GM12875 (cell line): ENCODE data around the gene TMPRSS11B.

Source experiments
- H3K4me3 ChIP-seq: one replicate; pipeline ENCODE4 v1.5.1; 2011; ENCODE audit warnings: low read depth, low read length, control low read depth
- TF ChIP-seq, protein P1 (sequence below): IDR thresholded peaks from 2 replicates; pipeline ENCODE4 v1.5.1; 2011; ENCODE audit warnings: low read depth, mild to moderate bottlenecking, control low read depth, inconsistent platforms, low read length, moderate library complexity, borderline replicate concordance; ENCODE audit not compliant: insufficient read depth

Gene TMPRSS11B

DNA sequence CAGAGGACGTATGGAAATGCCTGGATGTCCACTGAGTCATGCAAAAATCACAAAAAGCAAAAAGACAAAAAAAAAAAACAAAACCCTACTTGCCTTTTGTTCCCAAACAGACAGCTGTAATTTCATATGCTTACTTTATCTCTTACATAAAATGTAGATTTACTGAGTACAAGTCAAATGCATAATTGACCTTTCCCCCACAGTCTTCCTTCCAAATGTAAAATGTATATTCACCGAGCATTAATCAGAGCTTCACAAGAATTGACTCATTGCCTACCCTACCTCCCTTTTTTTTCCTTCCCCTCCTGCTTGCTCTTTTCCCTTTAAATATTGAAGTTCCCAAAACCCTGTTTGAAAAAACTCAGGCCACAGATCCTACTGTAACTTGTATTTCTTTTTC, 32.5 kb upstream of the TMPRSS11B start:
- H3K4me3 ChIP-seq: no peak overlapping the region
- TF ChIP-seq, protein P1, sequence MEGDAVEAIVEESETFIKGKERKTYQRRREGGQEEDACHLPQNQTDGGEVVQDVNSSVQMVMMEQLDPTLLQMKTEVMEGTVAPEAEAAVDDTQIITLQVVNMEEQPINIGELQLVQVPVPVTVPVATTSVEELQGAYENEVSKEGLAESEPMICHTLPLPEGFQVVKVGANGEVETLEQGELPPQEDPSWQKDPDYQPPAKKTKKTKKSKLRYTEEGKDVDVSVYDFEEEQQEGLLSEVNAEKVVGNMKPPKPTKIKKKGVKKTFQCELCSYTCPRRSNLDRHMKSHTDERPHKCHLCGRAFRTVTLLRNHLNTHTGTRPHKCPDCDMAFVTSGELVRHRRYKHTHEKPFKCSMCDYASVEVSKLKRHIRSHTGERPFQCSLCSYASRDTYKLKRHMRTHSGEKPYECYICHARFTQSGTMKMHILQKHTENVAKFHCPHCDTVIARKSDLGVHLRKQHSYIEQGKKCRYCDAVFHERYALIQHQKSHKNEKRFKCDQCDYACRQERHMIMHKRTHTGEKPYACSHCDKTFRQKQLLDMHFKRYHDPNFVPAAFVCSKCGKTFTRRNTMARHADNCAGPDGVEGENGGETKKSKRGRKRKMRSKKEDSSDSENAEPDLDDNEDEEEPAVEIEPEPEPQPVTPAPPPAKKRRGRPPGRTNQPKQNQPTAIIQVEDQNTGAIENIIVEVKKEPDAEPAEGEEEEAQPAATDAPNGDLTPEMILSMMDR: no peak

DNA sequence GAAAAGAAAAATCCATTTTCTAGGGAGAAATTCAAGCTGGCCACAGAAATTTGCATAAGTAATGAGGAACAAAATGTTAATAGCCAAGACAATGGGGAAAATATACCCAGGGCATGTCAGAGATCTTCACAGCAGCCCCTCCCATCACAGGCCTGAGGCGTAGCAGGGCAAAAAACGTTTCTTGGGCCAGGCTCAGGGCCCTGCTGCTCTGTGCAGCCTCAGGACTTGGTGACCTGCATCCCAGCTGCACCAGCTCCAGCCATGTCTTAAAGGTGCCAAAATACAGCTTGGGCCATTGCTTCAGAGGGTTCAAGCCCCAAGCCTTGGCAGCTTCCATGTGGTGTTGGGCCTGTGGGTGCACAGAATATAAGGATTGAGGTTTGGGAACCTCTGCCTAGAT, 32.1 kb upstream of the TMPRSS11B start:
- TF ChIP-seq, protein P1: no peak

DNA sequence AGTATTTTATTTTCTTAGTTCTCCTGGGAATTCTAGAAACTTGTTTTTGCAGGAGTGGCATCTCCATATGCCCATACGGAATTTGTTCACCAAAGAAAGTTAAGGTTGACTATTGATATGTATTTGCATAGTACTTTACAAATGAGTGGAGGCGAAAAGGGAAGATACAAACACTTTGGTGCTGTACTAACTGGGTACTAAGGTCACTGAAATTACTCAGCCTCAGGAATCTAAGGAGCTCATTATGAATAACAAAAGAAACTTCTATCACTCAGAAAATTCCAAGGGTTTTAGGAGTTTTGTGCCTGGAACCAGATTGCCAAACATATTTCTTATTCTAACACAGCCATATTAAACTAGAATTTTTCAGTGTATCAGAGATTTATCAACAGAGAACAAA, 27.4 kb upstream of the TMPRSS11B start:
- no peak overlapping the region for H3K4me3 ChIP-seq
- TF ChIP-seq, protein P1: no peak

More for the DNA sequence above, 32.1 kb upstream of the TMPRSS11B start:
- no peak overlapping the region for H3K4me3 ChIP-seq

DNA sequence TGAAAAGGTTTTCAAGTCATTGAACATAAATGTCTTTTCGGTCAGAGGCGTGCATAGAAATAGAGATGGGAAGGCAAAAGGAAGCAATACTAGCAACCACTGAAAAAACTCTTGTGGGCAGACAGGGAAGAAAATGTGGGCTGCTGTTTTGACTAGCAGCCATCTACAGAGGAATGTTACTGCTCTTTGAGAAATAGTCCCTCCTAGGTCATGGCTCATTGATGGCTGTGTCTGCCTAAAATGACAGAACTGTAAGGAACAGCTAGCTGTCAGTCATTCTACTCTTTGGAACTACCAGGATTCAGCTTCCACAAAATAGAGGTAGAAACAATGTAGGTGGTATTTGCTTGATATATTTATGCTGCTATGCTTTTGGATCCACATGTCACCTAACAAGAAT, 26.9 kb upstream of the TMPRSS11B start:
- H3K4me3 ChIP-seq: no peak overlapping the region
- TF ChIP-seq, protein P1: no peak

DNA sequence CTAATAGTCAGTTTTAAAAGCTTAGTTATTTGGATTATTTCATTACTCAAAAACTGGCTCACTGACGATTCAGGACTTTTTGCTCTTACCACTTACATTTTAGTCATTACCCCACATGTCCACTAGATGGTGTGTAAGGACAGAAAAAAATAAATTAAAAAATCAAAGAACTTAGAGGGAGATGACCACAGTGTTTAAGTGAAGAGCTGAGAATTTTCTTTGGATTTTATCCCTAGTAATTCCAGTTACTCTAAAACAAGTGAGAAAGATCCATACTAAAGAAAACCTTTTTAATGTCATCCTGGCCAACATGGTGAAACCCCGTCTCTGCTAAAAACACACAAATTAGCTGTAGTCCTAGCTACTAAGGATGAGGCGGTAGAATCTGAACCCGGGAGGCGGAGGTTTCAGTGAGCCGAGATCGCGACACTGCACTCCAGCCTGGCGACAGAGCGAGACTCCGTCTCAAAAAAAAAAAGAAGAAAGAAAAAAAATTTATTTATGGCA, 26.4 kb upstream of the TMPRSS11B start:
- TF ChIP-seq, protein P1: peak; percentile 32; the same call in 1 of the 2 replicates
- H3K4me3 ChIP-seq: no peak overlapping the region

DNA sequence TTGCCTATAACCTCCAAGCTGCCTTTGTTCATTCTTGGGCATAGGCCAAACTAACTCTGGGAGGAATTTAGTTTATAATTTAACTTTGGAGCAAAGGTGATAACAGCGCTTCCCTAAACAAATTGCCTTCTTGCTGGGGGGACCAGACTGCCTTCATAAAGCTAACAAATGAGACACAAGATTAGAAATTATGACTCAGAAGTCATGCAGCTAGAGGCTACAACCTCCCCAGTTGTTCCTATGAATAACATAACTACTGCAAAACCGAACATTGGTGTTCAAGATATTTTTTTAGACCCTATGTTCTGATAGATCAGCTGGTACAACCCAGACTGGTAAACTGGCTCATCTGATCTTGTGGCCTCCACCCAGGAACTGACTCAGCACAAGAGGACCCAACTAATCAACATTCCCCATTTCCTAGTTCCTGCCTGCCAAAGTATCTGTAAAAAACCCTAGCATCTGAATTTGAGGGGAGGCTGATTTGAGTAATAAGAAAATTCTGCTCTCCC, 22.0 kb upstream of the TMPRSS11B start:
- TF ChIP-seq, protein P1: no peak
- H3K4me3 ChIP-seq: no peak overlapping the region

DNA sequence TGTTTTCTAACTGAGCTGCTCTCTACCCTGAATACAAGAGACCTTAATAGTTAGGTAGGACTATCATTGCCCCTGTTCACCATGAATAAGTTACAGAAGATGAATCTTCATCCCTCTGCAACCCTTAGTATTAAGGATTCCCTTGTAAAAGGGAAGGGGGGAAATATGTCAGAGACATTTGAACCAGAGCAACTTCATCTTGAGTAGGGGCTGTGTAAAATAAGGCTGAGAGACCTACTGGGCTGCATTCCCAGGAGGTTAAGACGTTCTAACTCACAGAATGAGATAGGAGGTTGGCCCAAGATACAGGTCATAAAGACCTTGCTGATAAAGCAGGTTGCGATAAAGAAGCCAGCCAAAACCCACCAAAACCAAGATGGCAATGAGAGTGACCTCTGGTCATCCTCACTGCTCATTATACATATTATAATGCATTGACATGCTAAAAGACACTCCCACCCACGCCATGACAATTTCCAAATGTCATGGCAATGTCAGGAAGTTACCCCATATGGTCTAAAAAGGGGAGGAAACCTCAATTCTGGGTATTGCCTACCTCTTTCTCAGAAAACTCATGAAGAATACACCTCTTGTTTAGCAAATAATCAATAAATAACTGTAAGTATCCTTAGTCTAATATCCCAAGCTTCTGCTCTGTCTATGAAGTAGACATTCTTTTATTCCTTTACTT, 19.5 kb upstream of the TMPRSS11B start:
- TF ChIP-seq, protein P1: no peak
- H3K4me3 ChIP-seq: no peak overlapping the region
